Measurements from ENCODE around the gene HNRNPH1.
A peak's percentile ranks its signal among the peaks of the same experiment; 100 is the strongest.
"Not testable (repeated sequence)": the region's sequence is repeated elsewhere in the genome, so short reads cannot be mapped to it uniquely, and the experiment has no call there.

Gene HNRNPH1, protein sequence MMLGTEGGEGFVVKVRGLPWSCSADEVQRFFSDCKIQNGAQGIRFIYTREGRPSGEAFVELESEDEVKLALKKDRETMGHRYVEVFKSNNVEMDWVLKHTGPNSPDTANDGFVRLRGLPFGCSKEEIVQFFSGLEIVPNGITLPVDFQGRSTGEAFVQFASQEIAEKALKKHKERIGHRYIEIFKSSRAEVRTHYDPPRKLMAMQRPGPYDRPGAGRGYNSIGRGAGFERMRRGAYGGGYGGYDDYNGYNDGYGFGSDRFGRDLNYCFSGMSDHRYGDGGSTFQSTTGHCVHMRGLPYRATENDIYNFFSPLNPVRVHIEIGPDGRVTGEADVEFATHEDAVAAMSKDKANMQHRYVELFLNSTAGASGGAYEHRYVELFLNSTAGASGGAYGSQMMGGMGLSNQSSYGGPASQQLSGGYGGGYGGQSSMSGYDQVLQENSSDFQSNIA

GRCh38 chr5:179623003-179623905 is at the start of gene HNRNPH1:
Gene HNRNPH1 (minus strand): TSS chr5:179623671. CDS start chr5:179623133, 538 bp downstream.
- peak; percentile 97 to 98 for DNase-seq (ENCODE audit: low read depth in 2 of 2)

DNA sequence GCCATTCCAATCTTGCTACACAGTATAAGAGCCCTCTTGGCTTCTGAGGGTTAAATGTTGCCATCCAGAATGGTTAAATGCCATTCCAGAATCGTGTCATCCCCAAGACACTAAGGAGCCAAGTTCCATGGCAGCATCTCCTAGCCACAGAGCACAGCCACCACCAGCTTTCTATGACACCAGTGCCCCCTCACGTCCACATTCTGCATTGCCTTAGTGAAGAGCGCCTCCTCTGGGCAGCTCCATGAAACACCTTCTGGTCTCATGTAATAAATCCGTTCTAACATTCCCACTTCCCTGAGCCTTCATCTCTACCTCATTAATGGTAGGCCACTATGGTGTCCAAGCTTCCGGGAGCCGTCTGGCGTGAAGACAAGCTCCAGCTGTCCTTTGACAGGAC is 44.9 kb upstream of the HNRNPH1 start:
- DNase-seq (ENCODE audit: low read depth in 2 of 2): no peak

- not testable (repeated sequence) for DNase-seq (ENCODE audit: low read depth in 2 of 2)
These were observed 38.2 kb upstream of the HNRNPH1 start for GRCh38 chr5:179661647-179662046.

GRCh38 chr5:179658179-179658856 is 34.8 kb upstream of the HNRNPH1 start:
- DNase-seq (ENCODE audit: low read depth in 2 of 2): not testable (repeated sequence)

GRCh38 chr5:179657302-179658178 is 34.1 kb upstream of the HNRNPH1 start:
- DNase-seq (ENCODE audit: low read depth in 2 of 2): not testable (repeated sequence)

GRCh38 chr5:179653135-179653534 is 29.7 kb upstream of the HNRNPH1 start:
- DNase-seq (ENCODE audit: low read depth in 2 of 2): not testable (repeated sequence)

DNA sequence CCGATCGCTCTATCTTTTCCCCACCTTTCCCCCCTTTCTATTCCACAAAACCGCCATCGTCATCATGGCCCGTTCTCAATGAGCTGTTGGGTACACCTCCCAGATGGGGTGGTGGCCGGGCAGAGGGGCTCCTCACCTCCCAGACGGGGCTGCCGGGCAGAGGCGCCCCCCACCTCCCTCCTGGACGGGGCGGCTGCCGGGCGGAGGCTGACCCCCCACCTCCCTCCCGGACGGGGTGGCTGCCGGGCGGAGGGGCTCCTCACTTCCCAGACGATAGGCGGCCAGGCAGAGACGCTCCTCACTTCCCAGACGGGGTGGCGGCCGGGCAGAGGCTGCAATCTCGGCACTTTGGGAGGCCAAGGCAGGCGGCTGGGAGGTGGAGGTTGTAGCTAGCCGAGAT is 26.8 kb upstream of the HNRNPH1 start:
- not testable (repeated sequence) for DNase-seq (ENCODE audit: low read depth in 2 of 2)

DNA sequence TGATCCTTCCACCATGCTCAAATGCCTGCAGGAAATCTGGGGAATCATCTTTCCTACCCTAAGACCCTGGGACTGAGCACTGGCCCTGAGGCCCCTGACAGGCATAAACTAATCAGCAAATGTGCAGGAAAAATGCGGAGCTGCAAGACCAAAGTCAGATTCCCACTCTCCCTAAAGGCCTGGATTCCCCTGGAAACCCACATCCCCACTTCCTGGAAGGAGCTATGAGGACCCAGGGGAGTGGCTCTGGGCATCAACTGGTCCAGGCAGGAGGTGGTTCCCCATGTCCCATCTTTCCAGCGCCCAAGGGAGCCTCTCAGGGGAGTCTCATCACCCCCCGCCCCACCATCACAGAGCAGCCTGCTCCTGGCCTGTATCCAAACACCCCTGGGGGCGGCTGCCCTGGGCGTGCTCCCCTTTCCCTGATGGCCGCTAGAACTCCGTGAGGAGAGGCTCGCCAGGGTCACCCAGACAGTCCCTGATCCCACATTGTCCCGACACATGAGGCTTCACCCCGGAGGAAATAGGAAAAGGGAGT is 25.8 kb upstream of the HNRNPH1 start:
- DNase-seq (ENCODE audit: low read depth in 2 of 2): not testable (repeated sequence)

GRCh38 chr5:179648410-179648809 is 24.9 kb upstream of the HNRNPH1 start:
- DNase-seq (ENCODE audit: low read depth in 2 of 2): no peak

GRCh38 chr5:179644766-179645165 is 21.3 kb upstream of the HNRNPH1 start:
- DNase-seq (ENCODE audit: low read depth in 2 of 2): not testable (repeated sequence)

DNA sequence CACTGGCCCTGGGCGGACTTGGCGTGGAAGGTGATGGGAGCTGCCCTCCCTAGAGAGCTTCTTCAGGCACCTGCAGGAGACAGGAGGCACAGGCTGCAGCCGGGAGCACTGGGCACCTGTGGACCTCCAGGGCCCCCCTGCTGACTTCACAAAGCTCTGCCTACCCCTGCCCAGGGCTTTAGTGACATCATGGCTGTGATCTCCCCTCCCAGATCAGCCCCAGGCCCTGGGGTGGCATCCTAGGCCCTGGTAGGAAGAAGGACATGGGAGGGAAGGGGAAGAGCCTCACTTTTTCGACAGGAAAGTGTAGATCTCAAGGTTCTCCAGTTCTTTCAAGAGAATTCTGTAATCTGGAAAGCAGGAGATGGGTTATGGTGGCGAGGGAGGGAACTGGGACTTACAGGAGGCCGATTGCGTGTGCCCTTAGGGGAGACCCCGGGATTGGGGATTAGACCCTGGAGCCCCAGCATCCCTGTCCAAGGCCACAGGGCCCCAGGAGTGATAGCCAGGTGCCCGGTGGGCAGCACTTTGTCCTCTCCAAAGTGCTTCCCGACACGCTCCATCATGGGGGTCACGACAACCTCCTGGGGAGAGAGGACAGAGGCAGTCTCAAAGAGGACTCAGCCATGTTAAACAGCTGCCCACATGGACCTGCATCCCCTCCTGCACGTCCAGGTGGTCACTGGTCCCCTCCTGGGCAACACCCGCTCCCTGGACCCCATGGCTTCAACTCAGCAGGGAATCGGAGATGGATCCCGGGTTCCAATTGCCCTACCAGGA is 19.9 kb upstream of the HNRNPH1 start:
- not testable (repeated sequence) for DNase-seq (ENCODE audit: low read depth in 2 of 2)

DNA sequence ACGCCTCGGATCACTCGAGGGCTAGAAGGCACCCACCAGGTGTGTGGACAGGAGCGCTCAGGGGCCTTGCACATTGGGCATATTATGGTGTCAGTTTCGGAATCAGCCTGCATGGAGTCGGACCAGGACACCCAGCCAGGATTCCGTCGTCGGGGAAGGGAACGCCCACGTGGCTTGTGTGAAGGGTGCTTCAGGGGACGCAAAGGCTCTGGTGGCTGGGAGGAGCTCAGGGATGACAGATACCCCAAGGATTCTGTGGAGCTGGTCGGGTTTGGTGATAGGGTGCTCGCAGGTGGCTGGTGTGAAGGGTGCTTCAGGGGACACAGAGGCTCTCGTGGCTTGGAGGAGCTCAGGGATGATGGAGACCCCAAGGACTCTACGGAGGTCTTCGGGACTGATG is 19.2 kb upstream of the HNRNPH1 start:
- DNase-seq (ENCODE audit: low read depth in 2 of 2): not testable (repeated sequence)

- not testable (repeated sequence) for DNase-seq (ENCODE audit: low read depth in 2 of 2)
These were observed 18.3 kb upstream of the HNRNPH1 start for GRCh38 chr5:179641745-179642144.

GRCh38 chr5:179639296-179639695 is 15.8 kb upstream of the HNRNPH1 start:
- DNase-seq (ENCODE audit: low read depth in 2 of 2): not testable (repeated sequence)

DNA sequence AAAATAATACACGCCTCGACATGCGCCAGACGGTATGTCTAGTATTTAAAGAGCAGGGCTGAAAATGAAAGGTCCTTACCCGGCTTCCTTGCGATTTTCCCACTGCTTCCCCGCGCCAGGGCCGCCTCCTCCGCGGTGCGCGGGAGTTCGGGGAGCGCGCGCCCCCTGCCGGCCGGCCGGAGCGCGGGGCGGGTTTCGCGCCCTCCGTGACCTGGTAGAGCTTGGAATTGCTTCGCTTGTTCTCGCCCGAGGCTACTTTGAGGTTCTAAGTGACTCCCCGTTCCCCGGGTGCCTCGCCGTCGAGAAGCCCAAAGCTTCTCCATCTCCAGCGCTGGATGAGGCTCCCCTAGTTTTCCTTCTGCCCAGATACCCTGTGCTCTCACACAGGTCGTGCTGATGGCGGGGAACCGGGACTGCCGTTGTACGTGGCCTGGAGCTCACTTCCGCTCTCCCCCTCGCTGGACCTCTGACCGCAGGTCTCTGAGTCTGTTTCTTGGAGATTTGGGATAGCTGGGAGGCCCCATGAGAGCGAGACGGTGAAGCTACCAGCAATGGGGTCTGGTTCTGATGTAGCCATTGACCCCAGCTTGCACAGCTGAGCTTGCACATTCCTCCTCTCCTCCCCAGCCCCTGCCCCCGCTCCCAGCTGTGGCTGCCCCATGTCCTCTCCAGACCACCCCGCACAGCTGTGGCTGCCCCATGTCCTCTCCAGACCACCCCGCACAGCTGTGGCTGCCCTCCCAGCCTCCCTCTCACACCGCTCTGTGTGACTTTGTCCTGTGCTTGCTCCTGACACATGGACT is 11.1 kb upstream of the HNRNPH1 start:
- not testable (repeated sequence) for DNase-seq (ENCODE audit: low read depth in 2 of 2)

- DNase-seq (ENCODE audit: low read depth in 2 of 2): not testable (repeated sequence)
These were observed 10.3 kb upstream of the HNRNPH1 start for GRCh38 chr5:179633501-179634369.

DNA sequence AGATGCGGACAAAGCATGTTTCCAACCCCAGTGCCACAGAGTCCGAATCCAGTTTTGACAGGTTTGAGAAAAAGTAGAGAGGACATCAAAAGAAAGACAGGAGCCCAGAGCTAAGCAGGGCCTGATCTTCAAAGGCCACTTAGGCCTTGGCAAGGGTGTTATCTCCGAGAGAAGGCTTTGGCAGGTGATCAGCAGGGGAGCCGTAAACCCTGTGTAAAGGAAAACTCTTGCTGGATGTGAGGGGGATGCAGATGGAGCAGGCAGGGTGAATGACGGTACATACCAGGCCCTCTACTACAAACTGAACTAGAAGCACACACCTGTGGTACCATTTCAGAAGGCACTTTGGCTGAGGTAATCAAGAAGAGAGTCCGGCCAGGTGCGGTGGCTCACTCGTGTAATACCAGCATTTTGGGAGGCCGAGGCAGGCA is 1.4 kb upstream of the HNRNPH1 start:
- DNase-seq (ENCODE audit: low read depth in 2 of 2): no peak
